Measurements from ENCODE around the gene MEA1. TPM values are rescaled to one million over a fixed set of nuclear protein-coding genes. Genes with fewer than 3 reads are reported as not detected.

The MEA1 gene
- total RNA-seq, 2 experiments from 2014 or later = 84.8 to 92.3 TPM

GRCh38 chr6:43009124-43009523 is 4.6 kb downstream of the MEA1 start:
- Mint-ChIP-seq H3K4me1 (ENCODE audit: low read depth) (peaks cover 24% of the 10 kb centered on the region), H3K4me3 (no peak overlapping the region), H3K36me3 (ENCODE audit: low read depth) (peaks cover 36% of the 10 kb centered on the region), H3K9me3 (no peaks in the 10 kb centered on the region), H3K27me3 (no peaks in the 10 kb centered on the region), H3K27ac (peak overlapping the region; percentile 13)
- ATAC-seq = no peak
- peak; percentile 70 for DNase-seq
- peak; percentile 35 for TF ChIP-seq CTCF (IDR thresholded peaks at IDR 0.05)
- ChIA-PET POLR2A (interaction anchor here (1.0 to 1.4 kb wide), 2 partner anchors 75 to 79 kb away, joined by 3 to 5 read pairs; partner anchors contain the start of gene CNPY3), CTCF (interaction anchor here (1.1 to 3.0 kb wide), 6 partner anchors 12 to 134 kb away, joined by 3 to 17 read pairs (median 4); partner anchors contain the start of genes PPP2R5D and RRP36)
- intact Hi-C loops (cut with micrococcal nuclease) = no loop called here

GRCh38 chr6:43007126-43007525 is 6.6 kb downstream of the MEA1 start:
- no peaks in the 10 kb centered on the region for H3K27me3 Mint-ChIP-seq
- ChIA-PET CTCF (interaction anchor here (1.4 to 1.5 kb wide), 2 partner anchors 12 to 19 kb away, joined by 3 read pairs; no protein-coding TSS in a partner anchor), POLR2A (no interaction called here)
- H3K4me3 Mint-ChIP-seq = no peak overlapping the region
- peaks cover 19% of the 10 kb centered on the region for H3K36me3 Mint-ChIP-seq (ENCODE audit: low read depth)
- ATAC-seq = no peak
- intact Hi-C loops (cut with micrococcal nuclease) = no loop called here
- H3K4me1 Mint-ChIP-seq (ENCODE audit: low read depth) = peaks cover 10% of the 10 kb centered on the region
- TF ChIP-seq CTCF (IDR thresholded peaks at IDR 0.05) = no peak
- no peaks in the 10 kb centered on the region for H3K9me3 Mint-ChIP-seq
- no peak overlapping the region for H3K27ac Mint-ChIP-seq
- no peak for DNase-seq

GRCh38 chr6:43006251-43006650 is 7.5 kb downstream of the MEA1 start:
- H3K9me3 Mint-ChIP-seq = no peaks in the 10 kb centered on the region
- H3K4me1 Mint-ChIP-seq (ENCODE audit: low read depth) = peaks cover 2% of the 10 kb centered on the region
- ChIA-PET POLR2A (interaction anchor here (1.1 kb wide), 1 partner anchor 77 kb away, joined by 3 read pairs; the partner anchor contains the start of gene CNPY3), CTCF (interaction anchor here (1.2 to 1.5 kb wide), 3 partner anchors 11 to 137 kb away, joined by 3 to 5 read pairs (median 3); no protein-coding TSS in a partner anchor)
- H3K27me3 Mint-ChIP-seq = no peaks in the 10 kb centered on the region
- no peak for TF ChIP-seq CTCF (IDR thresholded peaks at IDR 0.05)
- DNase-seq (no peak), ATAC-seq (no peak)
- H3K36me3 Mint-ChIP-seq (ENCODE audit: low read depth) = peaks cover 11% of the 10 kb centered on the region
- intact Hi-C loops (cut with micrococcal nuclease) = no loop called here
- no peak overlapping the region for H3K4me3 Mint-ChIP-seq
- H3K27ac Mint-ChIP-seq = no peak overlapping the region

DNA sequence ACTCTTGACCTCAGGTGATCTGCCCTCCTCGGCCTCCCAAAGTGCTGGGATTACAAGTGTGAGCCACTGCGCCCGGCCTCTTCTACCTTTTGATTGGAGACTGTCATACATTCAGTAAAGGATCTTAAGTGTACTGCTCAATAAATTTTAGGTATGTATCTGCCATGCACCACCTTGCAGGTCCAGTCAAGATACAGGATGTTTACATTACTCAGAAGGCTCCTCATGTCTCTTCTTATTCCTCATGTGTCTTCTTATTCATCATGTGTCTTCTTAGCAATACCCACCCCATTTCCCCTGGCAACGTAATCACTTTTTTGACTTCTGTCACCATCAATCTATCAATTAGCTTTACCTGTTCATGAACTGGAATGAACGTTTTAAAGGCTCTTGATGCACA is 7.9 kb downstream of the MEA1 start:
- Mint-ChIP-seq H3K27me3 (no peaks in the 10 kb centered on the region), H3K9me3 (no peaks in the 10 kb centered on the region)
- CTCF ChIA-PET = interaction anchor here (0.9 to 1.5 kb wide), 5 partner anchors 18 to 138 kb away, joined by 3 to 5 read pairs (median 3); no protein-coding TSS in a partner anchor

More for the DNA sequence above, 7.9 kb downstream of the MEA1 start:
- intact Hi-C loops (cut with micrococcal nuclease) = no loop called here
- Mint-ChIP-seq H3K4me1 (ENCODE audit: low read depth) (peaks cover 2% of the 10 kb centered on the region), H3K27ac (no peak overlapping the region), H3K4me3 (no peak overlapping the region), H3K36me3 (ENCODE audit: low read depth) (peaks cover 11% of the 10 kb centered on the region)
- ATAC-seq (no peak), DNase-seq (no peak)
- POLR2A ChIA-PET = interaction anchor here (1.1 kb wide), 1 partner anchor 76 kb away, joined by 3 read pairs; the partner anchor contains the start of gene CNPY3
- no peak for TF ChIP-seq CTCF (IDR thresholded peaks at IDR 0.05)
